Suprapubic skin (tissue), 4 donors: ENCODE data around the gene PIGN. TPM values are rescaled to one million over a fixed set of nuclear protein-coding genes. Genes with fewer than 3 reads are reported as not detected.

Source experiments
- DNase-seq, 2 donors: peaks; one replicate each; pipeline ENCODE4 v3.0.0-alpha.2; 2019; ENCODE audit warnings: low spot score in 2 of 2
- H3K27ac ChIP-seq: fragments of 200-600 bp; sonication (generic); one replicate; pipeline ENCODE4 v1.5.1; 2019
- H3K27me3 ChIP-seq: fragments of 200-600 bp; sonication (generic); one replicate; pipeline ENCODE4 v1.5.1; 2019
- H3K36me3 ChIP-seq: fragments of 200-600 bp; sonication (generic); one replicate; pipeline ENCODE4 v1.5.1; 2019
- H3K4me1 ChIP-seq: fragments of 200-600 bp; sonication (generic); one replicate; pipeline ENCODE4 v1.5.1; 2019
- H3K4me3 ChIP-seq: fragments of 200-600 bp; sonication (generic); one replicate; pipeline ENCODE4 v1.5.1; 2019; ENCODE audit warnings: mild to moderate bottlenecking
- H3K9me3 ChIP-seq: fragments of 200-600 bp; sonication (generic); one replicate; pipeline ENCODE4 v1.5.1; 2019
- EP300 ChIP-seq: sonication (generic); formaldehyde crosslinking; IDR thresholded peaks from one replicate; pipeline ENCODE4 v1.6.1; 2017; ENCODE audit warnings: antibody characterized with exemption
- POLR2A ChIP-seq, 2 donors: fragments of 450-650 bp; IDR thresholded peaks; one replicate each; pipeline ENCODE4 v1.6.1; 2017; ENCODE audit warnings: antibody characterized with exemption in 2 of 2, mild to moderate bottlenecking in 2 of 2, moderate library complexity in 2 of 2
- POLR2AphosphoS5 ChIP-seq, 3 donors: sonication (generic); formaldehyde crosslinking; IDR thresholded peaks; one replicate each; pipeline ENCODE4 v1.6.1; 2017; ENCODE audit warnings: antibody characterized with exemption in 3 of 3
- WGBS: methylation state at CpG from one replicate; pipeline ENCODE4 v1.1.5; 2018; 5-methylcytosine and 5-hydroxymethylcytosine counted together
- total RNA-seq, 4 donors: library from RNA; depleted of rRNA; stranded (reverse); fragments of >200 nt; gene quantifications; one replicate each; pipeline ENCODE4 v1.1.0, GENCODE V29; 2016
- TF ChIP-seq, protein P1 (sequence below), 2 donors: fragments of 200-600 bp in 1 of 2; fragments of 450-650 bp in 1 of 2; sonication (generic) in 1 of 2; IDR thresholded peaks; one replicate each; pipeline ENCODE4 v1.5.1; 2016 to 2019; ENCODE audit warnings: antibody characterized with exemption in 2 of 2, mild to moderate bottlenecking in 1 of 2, moderate library complexity in 1 of 2

The PIGN gene
- total RNA-seq, 4 donors from 2014 or later, result 28.7 to 72.4 (median 36.8) TPM

DNA sequence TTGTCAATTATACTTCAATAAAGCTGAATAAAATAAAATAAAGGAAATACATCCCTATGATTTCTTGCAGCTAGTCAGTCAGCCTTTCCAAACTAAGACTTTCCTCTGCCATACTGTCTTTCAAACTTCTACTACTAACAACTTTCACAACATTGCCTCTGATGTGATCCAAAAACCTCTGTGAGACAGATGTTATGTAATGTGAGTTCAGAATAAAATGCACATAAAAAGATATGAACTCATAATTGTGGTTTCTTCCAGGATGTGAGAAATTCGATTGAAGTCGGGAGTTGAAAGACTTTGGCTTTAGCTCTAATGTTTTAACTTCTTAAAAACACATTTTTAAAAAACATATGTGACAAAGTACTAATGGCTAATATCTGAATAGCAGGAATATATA lies 98.7 kb downstream of the PIGN start:
- no peaks in the 10 kb centered on the region for H3K9me3 ChIP-seq
- 54% methylated on average over 2 of the region's 2 CpGs for WGBS
- H3K27me3 ChIP-seq, result no peaks in the 10 kb centered on the region
- H3K4me3 ChIP-seq, result no peak overlapping the region
- H3K4me1 ChIP-seq, result no peaks in the 10 kb centered on the region
- peaks cover 25% of the 10 kb centered on the region for H3K36me3 ChIP-seq
- TF ChIP-seq POLR2AphosphoS5 (IDR thresholded peaks at IDR 0.05) (no peak), POLR2A (IDR thresholded peaks at IDR 0.05) (no peak), EP300 (no peak)
- TF ChIP-seq, protein P1, sequence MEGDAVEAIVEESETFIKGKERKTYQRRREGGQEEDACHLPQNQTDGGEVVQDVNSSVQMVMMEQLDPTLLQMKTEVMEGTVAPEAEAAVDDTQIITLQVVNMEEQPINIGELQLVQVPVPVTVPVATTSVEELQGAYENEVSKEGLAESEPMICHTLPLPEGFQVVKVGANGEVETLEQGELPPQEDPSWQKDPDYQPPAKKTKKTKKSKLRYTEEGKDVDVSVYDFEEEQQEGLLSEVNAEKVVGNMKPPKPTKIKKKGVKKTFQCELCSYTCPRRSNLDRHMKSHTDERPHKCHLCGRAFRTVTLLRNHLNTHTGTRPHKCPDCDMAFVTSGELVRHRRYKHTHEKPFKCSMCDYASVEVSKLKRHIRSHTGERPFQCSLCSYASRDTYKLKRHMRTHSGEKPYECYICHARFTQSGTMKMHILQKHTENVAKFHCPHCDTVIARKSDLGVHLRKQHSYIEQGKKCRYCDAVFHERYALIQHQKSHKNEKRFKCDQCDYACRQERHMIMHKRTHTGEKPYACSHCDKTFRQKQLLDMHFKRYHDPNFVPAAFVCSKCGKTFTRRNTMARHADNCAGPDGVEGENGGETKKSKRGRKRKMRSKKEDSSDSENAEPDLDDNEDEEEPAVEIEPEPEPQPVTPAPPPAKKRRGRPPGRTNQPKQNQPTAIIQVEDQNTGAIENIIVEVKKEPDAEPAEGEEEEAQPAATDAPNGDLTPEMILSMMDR (IDR thresholded peaks at IDR 0.05), result no peak
- H3K27ac ChIP-seq, result no peak overlapping the region
- no peak for DNase-seq

- TF ChIP-seq EP300, result no peak
- no peak for TF ChIP-seq POLR2A (IDR thresholded peaks at IDR 0.05)
- TF ChIP-seq, protein P1 (IDR thresholded peaks at IDR 0.05), result no peak
- no peak for TF ChIP-seq POLR2AphosphoS5 (IDR thresholded peaks at IDR 0.05)
- no peaks in the 10 kb centered on the region for H3K27me3 ChIP-seq
- H3K9me3 ChIP-seq, result no peaks in the 10 kb centered on the region
- peaks cover 25% of the 10 kb centered on the region for H3K36me3 ChIP-seq
- no peak for DNase-seq
- no peak overlapping the region for H3K4me3 ChIP-seq
- no peaks in the 10 kb centered on the region for H3K4me1 ChIP-seq
- no peak overlapping the region for H3K27ac ChIP-seq
- WGBS, result 85% methylated on average over 5 of the region's 5 CpGs
Observed at GRCh38 chr18:62085756-62086155, 101.1 kb downstream of the PIGN start.

DNA sequence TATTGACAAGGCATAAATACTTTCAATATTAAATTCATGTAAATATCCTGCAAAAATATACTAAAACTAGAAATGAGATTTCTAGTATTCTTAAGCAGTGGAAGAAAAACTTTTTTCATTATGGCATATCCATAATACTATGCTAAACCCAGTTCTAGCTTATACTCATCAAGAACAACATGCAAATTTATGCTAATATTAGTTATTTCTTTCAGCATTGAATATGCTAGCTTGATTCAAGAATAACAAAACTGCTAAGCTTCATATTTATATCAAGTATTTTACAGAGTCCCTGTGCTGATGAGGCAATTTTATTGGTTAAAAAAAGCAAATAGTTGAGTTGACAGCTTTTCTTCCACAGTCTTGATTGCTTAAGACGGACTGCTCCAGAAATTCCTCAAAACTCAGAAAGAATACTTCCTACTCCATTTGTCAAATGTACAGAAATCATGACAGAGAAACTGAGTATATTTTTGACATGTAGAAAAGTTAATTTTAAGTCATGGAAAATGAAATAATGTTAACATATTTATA lies 105.0 kb downstream of the PIGN start:
- TF ChIP-seq POLR2A (IDR thresholded peaks at IDR 0.05), result no peak
- TF ChIP-seq POLR2AphosphoS5 (IDR thresholded peaks at IDR 0.05), result no peak
- TF ChIP-seq, protein P1 (IDR thresholded peaks at IDR 0.05), result no peak
- TF ChIP-seq EP300, result no peak
- DNase-seq, result no peak
- H3K36me3 ChIP-seq, result peaks cover 8% of the 10 kb centered on the region
- no peaks in the 10 kb centered on the region for H3K9me3 ChIP-seq
- no peak overlapping the region for H3K4me3 ChIP-seq
- no peaks in the 10 kb centered on the region for H3K4me1 ChIP-seq
- no peak overlapping the region for H3K27ac ChIP-seq
- no peaks in the 10 kb centered on the region for H3K27me3 ChIP-seq
- WGBS, result 94% methylated on average over 1 of the region's 1 CpG

DNA sequence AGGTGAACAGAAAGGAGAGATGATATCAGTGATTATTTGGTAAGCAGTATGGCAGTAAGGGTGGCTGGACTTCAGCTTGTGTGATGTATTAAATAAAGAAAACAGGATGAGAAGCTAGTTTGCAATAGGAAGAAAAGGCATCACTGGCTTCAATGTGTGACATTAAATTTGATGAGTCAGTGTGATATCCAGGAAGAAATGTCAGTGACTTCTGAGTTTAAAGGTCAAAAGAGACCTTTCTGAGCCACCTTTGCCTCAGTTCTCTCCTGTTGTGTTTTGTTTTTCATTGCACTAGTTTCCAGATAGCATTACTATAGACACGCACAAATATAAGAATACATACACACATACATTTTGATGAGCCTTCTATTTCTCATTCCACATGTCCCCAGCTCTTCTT lies 105.6 kb downstream of the PIGN start:
- no peaks in the 10 kb centered on the region for H3K4me1 ChIP-seq
- H3K27me3 ChIP-seq, result no peaks in the 10 kb centered on the region
- no peak overlapping the region for H3K4me3 ChIP-seq
- H3K9me3 ChIP-seq, result no peaks in the 10 kb centered on the region
- H3K27ac ChIP-seq, result no peak overlapping the region
- no peak for DNase-seq
- WGBS, result 97% methylated on average over 1 of the region's 1 CpG
- TF ChIP-seq, protein P1 (IDR thresholded peaks at IDR 0.05), result no peak
- TF ChIP-seq POLR2A (IDR thresholded peaks at IDR 0.05) (no peak), POLR2AphosphoS5 (IDR thresholded peaks at IDR 0.05) (no peak), EP300 (no peak)
- peaks cover 4% of the 10 kb centered on the region for H3K36me3 ChIP-seq

- no peak overlapping the region for H3K27ac ChIP-seq
- no peaks in the 10 kb centered on the region for H3K9me3 ChIP-seq
- H3K4me3 ChIP-seq, result no peak overlapping the region
- H3K4me1 ChIP-seq, result no peaks in the 10 kb centered on the region
- no peak for TF ChIP-seq EP300
- no peak for TF ChIP-seq POLR2AphosphoS5 (IDR thresholded peaks at IDR 0.05)
- TF ChIP-seq, protein P1 (IDR thresholded peaks at IDR 0.05), result no peak
- no peak for TF ChIP-seq POLR2A (IDR thresholded peaks at IDR 0.05)
- no peaks in the 10 kb centered on the region for H3K27me3 ChIP-seq
- DNase-seq, result no peak
- 57% methylated on average over 5 of the region's 5 CpGs for WGBS
- no peaks in the 10 kb centered on the region for H3K36me3 ChIP-seq
Observed at GRCh38 chr18:62080172-62080900, 106.5 kb downstream of the PIGN start.
